HG02588 (cell line): Measurements from ENCODE around the gene BATF3.

Experiments
- ATAC-seq: cut with Tn5 transposase; IDR thresholded peaks from one replicate; pipeline ENCODE4 v1.9.1; 2021; ENCODE audit warnings: mild to moderate bottlenecking, moderate library complexity; ENCODE audit not compliant: unreplicated experiment

The BATF3 gene

GRCh38 chr1:212685429-212685828 lies 14.2 kb downstream of the BATF3 start:
- no peak for ATAC-seq

- no peak for ATAC-seq
Measured at GRCh38 chr1:212684521-212685090, 15.0 kb downstream of the BATF3 start.

GRCh38 chr1:212684076-212684475 lies 15.6 kb downstream of the BATF3 start:
- no peak for ATAC-seq

DNA sequence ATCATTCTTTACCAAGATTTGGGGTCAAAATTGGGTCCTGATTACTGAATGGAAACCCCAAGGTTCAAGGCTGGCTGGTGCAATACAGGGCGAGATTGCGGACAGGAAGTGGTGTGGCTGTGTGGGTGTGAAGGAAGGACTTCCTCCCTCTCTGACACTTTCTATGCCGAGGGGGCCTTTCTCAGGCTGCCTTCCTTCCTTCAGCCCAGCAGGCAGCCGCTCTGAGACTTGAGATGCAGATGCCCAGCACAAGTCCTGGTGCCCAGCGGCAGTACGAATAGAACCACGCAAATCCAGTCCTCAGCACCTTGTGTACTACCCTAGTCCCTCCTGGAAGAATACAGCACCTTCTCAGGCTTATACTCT lies 16.3 kb downstream of the BATF3 start:
- peak; percentile 58 for ATAC-seq

DNA sequence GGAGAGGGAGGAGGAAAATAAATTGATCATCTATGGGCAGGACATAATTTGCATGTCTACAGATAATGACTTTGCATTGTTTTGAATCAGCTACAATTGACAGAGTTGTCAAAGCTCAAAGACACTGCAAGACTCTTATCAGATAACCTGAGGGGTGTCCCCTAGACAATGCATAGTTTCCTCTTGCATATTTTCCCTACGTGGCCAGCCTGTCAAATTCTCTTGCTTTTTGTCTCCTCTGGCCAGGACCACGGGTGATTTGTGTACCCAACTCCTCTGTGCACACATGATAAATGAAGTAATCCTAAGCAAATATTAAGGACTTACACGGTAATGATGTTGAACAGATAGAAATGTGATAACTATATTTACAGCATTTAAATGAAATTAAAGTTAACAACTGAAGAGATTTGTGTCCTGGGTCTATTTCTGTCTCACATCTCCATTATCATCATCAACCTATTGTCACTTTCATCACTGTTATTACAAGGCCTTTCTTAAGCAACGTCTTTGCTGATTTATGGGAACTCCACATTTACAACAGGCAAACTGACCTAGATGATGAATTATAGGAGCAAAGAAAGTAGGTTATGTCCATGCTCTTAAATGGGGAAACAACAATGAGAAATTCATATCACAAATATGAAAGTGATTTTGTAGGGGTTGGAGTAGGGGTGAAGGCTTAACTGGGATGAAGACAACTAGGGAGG lies 18.8 kb downstream of the BATF3 start:
- no peak for ATAC-seq

GRCh38 chr1:212678456-212679410 lies 20.9 kb downstream of the BATF3 start:
- peak; percentile 67 for ATAC-seq

GRCh38 chr1:212677573-212677972 lies 22.1 kb downstream of the BATF3 start:
- ATAC-seq, result no peak

- ATAC-seq, result no peak
Measured at GRCh38 chr1:212677136-212677535, 22.5 kb downstream of the BATF3 start.

GRCh38 chr1:212675675-212676074 lies 24.0 kb downstream of the BATF3 start:
- no peak for ATAC-seq

DNA sequence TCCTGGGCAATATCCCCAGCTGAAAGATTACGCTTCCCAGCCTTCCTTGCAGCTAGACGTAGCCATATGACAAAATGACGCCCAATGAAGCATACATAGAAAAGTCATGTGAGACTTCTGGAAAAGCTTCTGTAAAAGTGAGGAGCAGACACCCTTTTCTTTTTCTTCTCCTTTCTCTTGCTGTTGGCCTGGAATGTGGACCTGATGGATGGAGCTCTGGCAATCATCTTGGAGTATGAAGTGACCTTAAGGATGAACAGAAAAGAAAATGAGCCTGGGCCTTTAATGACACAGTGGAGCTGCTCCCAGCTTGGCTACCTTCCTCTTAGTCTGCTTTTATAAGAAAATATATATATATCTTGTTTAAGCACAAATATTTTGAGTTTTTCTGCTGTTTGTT lies 24.8 kb downstream of the BATF3 start:
- ATAC-seq, result no peak

- no peak for ATAC-seq
Measured at GRCh38 chr1:212671342-212672031, 28.2 kb downstream of the BATF3 start.

DNA sequence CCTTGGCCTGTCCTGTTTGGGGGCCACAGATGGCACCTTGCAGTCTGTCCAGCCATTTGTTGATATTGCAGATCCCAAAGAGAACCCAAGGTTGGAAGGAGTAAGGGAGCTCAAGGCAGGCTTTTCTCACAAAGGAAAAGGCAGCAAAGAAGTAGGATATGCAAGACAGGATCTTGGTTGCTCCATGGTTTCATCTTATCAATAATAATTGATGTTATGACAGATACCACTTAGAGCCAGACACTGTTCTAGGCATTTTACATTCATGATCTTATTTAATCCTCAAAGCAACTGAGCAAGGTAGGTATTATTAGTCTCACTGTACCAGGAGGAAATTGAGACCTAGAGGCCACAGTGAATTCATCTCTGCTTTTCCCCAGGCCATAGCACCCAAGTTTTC lies 28.8 kb downstream of the BATF3 start:
- no peak for ATAC-seq

GRCh38 chr1:212670301-212670700 lies 29.3 kb downstream of the BATF3 start:
- no peak for ATAC-seq

DNA sequence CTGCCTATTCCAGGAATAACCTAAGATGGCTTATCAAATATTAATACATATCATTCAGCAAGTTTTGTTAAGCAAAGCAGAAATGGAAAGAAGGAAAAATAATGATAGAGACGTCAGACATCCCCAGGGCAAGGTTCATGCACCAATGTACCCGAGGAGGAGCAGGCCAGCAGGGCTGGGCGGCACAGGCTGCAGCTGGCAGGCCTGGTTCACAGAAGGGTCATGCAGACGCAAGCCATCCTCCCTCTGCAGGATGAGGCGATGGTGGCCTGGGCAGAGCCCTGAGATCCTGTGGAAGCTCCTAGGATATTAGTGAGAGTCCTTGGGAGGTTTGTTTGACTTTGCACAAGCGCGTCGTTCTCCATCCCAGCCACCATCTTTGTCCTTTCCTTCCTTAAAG lies 30.0 kb downstream of the BATF3 start:
- no peak for ATAC-seq

- no peak for ATAC-seq
Measured at GRCh38 chr1:212669102-212669501, 30.5 kb downstream of the BATF3 start.

DNA sequence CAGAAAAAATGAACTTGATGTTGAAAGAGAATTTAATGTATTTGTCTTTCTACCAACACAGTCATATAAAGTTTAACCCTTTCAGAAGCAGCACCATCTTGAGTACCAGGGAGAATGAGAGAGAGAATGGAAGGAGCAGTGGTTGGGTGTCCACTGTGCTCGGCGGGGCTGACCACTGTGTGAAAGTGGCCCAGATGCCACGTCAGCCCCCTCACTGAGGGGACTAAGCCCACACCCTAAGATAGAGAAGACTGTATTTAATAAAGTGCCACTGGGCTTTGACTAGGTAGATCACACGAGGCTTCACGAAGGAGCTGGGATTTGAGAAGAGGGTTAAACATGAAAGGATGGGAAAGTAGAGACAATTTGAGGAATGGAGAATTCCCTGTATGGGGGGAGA lies 31.2 kb downstream of the BATF3 start:
- ATAC-seq, result no peak

GRCh38 chr1:212667223-212668139 lies 32.2 kb downstream of the BATF3 start:
- ATAC-seq, result no peak

DNA sequence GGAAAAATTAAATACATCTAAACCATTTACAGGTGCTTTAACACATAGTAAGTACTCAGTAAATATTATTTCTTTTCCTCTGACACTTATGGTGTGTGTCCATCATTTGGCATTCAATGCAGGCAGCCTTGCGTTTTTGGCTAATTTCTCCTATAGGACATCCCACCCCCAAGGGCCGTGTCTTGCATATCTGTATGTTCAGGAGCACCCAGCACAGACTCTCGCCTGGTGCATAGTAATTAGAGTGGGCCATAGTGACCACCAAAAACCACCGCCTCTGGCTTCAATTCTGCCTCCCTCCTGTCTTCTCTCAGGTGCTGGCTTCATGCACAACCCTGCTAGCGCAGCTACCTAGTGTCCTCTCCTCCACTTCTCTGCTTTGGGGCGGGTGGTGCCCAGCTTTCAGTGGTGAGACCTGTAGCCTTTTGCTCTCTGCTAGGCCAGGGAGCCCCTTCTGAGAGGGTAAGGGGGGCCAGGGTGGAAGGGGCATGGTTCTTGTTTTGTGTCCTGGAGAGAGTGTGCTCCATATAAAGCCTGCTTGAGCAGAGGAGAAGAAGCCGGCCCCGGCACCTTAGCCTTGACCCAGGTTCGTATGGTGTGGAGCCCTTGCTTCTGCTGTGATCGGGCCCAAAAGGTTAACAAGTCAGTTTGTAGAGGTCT lies 33.4 kb downstream of the BATF3 start:
- ATAC-seq, result no peak

GRCh38 chr1:212665241-212666115 lies 34.2 kb downstream of the BATF3 start:
- ATAC-seq, result peak; percentile 90
